K562 (cell line): ENCODE data around the gene POLD4. TPM values are rescaled to one million over a fixed set of nuclear protein-coding genes. Genes with fewer than 3 reads are reported as not detected.

ENCODE experiments used
- DMBX1 ChIP-seq: fragments of 250-450 bp; sonication (Bioruptor Pico); IDR thresholded peaks from 2 replicates; pipeline ENCODE4 v1.8.0; 2022; ENCODE audit warnings: inconsistent platforms, mild to moderate bottlenecking, moderate library complexity, borderline replicate concordance
- E2F5 ChIP-seq: sonication (generic); formaldehyde crosslinking; IDR thresholded peaks from 2 replicates; pipeline ENCODE4 v1.8.0; 2022; ENCODE audit warnings: mild to moderate bottlenecking, missing genetic modification reagents
- EHMT2 ChIP-seq: fragments of 450-650 bp; IDR thresholded peaks from 2 replicates; pipeline ENCODE4 v1.6.1; 2018; ENCODE audit warnings: antibody characterized with exemption
- FOXK1 ChIP-seq: sonication (generic); formaldehyde crosslinking; IDR thresholded peaks from 2 replicates; pipeline ENCODE4 v1.8.0; 2022; ENCODE audit warnings: missing genetic modification reagents, mild to moderate bottlenecking, borderline replicate concordance
- GATA2 ChIP-seq: sonication (generic); formaldehyde crosslinking; IDR thresholded peaks from 2 replicates; pipeline ENCODE4 v1.4.0; 2020; ENCODE audit warnings: mild to moderate bottlenecking, missing genetic modification reagents
- IRF1 ChIP-seq: sonication (generic); formaldehyde crosslinking; IDR thresholded peaks from 2 replicates; pipeline ENCODE4 v1.8.0; 2022; ENCODE audit warnings: missing genetic modification reagents, mild to moderate bottlenecking, borderline replicate concordance
- MAFF ChIP-seq: IDR thresholded peaks from 2 replicates; pipeline ENCODE4 v1.6.1; 2012; ENCODE audit warnings: low read length, improper control_type of control experiment
- MEIS2 ChIP-seq: fragments of 450-650 bp; IDR thresholded peaks from 2 replicates; pipeline ENCODE4 v1.6.1; 2014; ENCODE audit warnings: mild to moderate bottlenecking; ENCODE audit not compliant: partially characterized antibody
- NRF1 ChIP-seq, 2 experiments: fragments of 450-650 bp; IDR thresholded peaks in 1 of 2; conservative IDR thresholded peaks in 1 of 2; 2 replicates each; pipeline ENCODE4 v1.6.1; 2014; ENCODE audit warnings: mild to moderate bottlenecking in 2 of 2
- PHB2 ChIP-seq: fragments of 450-650 bp; IDR thresholded peaks from 2 replicates; pipeline ENCODE4 v1.6.1; 2017; ENCODE audit warnings: low read depth
- PHF21A ChIP-seq: fragments of 450-650 bp; IDR thresholded peaks from 2 replicates; pipeline ENCODE4 v1.6.1; 2017; ENCODE audit warnings: low read depth, borderline replicate concordance
- TAF7 ChIP-seq: fragments of 450-650 bp; IDR thresholded peaks from 2 replicates; pipeline ENCODE4 v1.6.1; 2016; ENCODE audit warnings: missing genetic modification characterization, missing compliant biosample characterization
- TCF3 ChIP-seq: sonication (generic); formaldehyde crosslinking; IDR thresholded peaks from 2 replicates; pipeline ENCODE4 v1.4.0; 2020; ENCODE audit warnings: mild to moderate bottlenecking, missing genetic modification reagents
- WHSC1 ChIP-seq: IDR thresholded peaks from one replicate; pipeline ENCODE4 v1.6.1; 2012; ENCODE audit warnings: low read length, control low read depth, inconsistent platforms
- ZKSCAN1 ChIP-seq: fragments of 150-350 bp; IDR thresholded peaks from 2 replicates; pipeline ENCODE4 v1.6.1; 2016; ENCODE audit warnings: low read depth, low read length
- ZNF263 ChIP-seq: sonication (generic); formaldehyde crosslinking; IDR thresholded peaks from 2 replicates; pipeline ENCODE4 v1.8.0; 2022; ENCODE audit warnings: mild to moderate bottlenecking, missing genetic modification reagents, borderline replicate concordance
- ZNF436 ChIP-seq: fragments of 250-450, 450-650 bp; sonication (Bioruptor Pico); formaldehyde crosslinking; IDR thresholded peaks from 2 replicates; pipeline ENCODE4 v1.7.0; 2020; ENCODE audit warnings: mild to moderate bottlenecking
- ZNF696 ChIP-seq: fragments of 250-450 bp; sonication (Bioruptor Pico); conservative IDR thresholded peaks from 2 replicates; pipeline ENCODE4 v1.4.0; 2020; ENCODE audit warnings: mild to moderate bottlenecking, moderate library complexity
- polyA plus RNA-seq, 8 experiments: library from polyadenylated mRNA; depleted of rRNA in 4 of 8; stranded (reverse) in 5 of 8; unstranded in 3 of 8; fragments of >200 nt; fragmentation: Nextera tagmentation in 2 of 8; fragmentation: Illumina TruSeq in 1 of 8; extraction: Ambion mirVana in 2 of 8; extraction: Trizol in 1 of 8; gene quantifications; 2 replicates each; pipeline versions ENCODE4 v1.2.1 to v1.2.3, GENCODE V29; 2011 to 2014; ENCODE audit warnings: inconsistent platforms in 1 of 8, missing spikeins in 1 of 8
- total RNA-seq, 7 experiments: library from RNA; depleted of rRNA in 6 of 7; stranded (reverse); fragments of >200 nt in 6 of 7; fragmentation: Illumina TruSeq in 2 of 7; extraction: Trizol in 2 of 7; gene quantifications; 2 replicates each; pipeline versions ENCODE4 v1.2.1 to v1.2.3, GENCODE V29; 2011 to 2021; ENCODE audit warnings: low replicate concordance in 1 of 7
- TF ChIP-seq, protein P1 (sequence below): fragments of 450-650 bp; IDR thresholded peaks from 2 replicates; pipeline ENCODE4 v1.6.1; 2016; ENCODE audit warnings: borderline replicate concordance
- TF ChIP-seq, protein P2 (sequence below): sonication (generic); formaldehyde crosslinking; IDR thresholded peaks from 2 replicates; pipeline ENCODE4 v1.8.0; 2022; ENCODE audit warnings: mild to moderate bottlenecking, missing genetic modification reagents, borderline replicate concordance
- TF ChIP-seq, protein P3 (sequence below): fragments of 250-450 bp; sonication (Bioruptor Pico); IDR thresholded peaks from 2 replicates; pipeline ENCODE4 v1.8.0; 2022; ENCODE audit warnings: moderate library complexity, mild to moderate bottlenecking, inconsistent platforms

The POLD4 gene
- total and polyA plus RNA-seq, 9 of the 15 experiments (the other 6 are each of a cell fraction or from before 2014, with no cell fraction given): 5.8 to 64.5 (median 18.3) TPM

DNA sequence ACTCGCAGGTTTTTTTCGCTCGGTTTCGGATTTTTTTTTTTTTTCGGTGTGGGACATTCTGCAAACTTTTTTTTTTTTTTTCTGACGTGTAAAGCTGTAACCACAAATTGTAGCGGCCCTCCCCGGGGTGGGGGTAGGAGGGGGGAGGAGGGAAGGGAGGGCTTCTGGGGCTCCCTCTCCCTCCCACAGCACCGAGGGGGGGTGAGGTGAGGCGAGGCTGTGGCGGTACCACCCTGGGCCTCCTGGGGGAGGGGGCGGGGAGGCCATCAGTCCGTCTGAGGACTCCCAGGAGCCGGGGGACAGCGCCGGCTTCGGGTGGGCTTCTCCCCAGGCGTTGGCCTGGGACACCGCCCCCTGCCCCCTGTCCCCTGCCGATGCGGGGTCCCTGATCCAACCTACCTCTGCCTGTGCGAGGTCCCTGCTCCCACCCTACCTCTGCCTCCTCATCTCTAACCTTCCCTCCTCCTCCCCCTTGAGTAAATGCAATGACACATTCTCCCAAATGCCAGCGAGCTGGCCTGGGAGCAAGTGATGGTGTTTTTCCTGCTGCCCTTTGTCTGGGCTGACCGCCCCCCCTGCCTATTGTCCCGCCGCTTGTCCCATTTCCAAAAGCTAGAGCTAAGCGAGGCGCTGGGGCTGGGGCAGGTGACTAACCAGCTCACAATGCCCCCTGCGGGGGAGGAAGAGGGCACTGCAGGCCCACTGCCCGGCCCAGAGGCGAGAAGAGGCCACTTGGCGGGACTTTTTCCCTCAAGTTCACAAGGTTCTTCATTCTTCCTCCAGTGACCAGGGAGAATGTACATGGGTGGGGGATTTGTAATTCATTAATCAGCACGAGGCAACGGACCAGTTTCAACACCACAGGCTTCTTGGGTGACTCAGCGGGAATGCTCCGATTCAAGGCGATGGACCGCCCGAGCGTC lies 20.6 kb upstream of the POLD4 start (continued):
- 0 out of 2 replicates have a peak, but pooled peaks have one; percentile 14 for TF ChIP-seq PHF21A
- peak; percentile 91 for TF ChIP-seq MAFF
- no peak for TF ChIP-seq EHMT2
- TF ChIP-seq GATA2: no peak
- TF ChIP-seq ZNF436: no peak
- no peak for TF ChIP-seq DMBX1
- TF ChIP-seq, protein P1, sequence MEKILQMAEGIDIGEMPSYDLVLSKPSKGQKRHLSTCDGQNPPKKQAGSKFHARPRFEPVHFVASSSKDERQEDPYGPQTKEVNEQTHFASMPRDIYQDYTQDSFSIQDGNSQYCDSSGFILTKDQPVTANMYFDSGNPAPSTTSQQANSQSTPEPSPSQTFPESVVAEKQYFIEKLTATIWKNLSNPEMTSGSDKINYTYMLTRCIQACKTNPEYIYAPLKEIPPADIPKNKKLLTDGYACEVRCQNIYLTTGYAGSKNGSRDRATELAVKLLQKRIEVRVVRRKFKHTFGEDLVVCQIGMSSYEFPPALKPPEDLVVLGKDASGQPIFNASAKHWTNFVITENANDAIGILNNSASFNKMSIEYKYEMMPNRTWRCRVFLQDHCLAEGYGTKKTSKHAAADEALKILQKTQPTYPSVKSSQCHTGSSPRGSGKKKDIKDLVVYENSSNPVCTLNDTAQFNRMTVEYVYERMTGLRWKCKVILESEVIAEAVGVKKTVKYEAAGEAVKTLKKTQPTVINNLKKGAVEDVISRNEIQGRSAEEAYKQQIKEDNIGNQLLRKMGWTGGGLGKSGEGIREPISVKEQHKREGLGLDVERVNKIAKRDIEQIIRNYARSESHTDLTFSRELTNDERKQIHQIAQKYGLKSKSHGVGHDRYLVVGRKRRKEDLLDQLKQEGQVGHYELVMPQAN: peak; percentile 39; the same call in 1 of the 2 replicates
- TF ChIP-seq TCF3 (CRISPR knock-in tag): no peak
- TF ChIP-seq ZKSCAN1: no peak
- TF ChIP-seq, protein P2, sequence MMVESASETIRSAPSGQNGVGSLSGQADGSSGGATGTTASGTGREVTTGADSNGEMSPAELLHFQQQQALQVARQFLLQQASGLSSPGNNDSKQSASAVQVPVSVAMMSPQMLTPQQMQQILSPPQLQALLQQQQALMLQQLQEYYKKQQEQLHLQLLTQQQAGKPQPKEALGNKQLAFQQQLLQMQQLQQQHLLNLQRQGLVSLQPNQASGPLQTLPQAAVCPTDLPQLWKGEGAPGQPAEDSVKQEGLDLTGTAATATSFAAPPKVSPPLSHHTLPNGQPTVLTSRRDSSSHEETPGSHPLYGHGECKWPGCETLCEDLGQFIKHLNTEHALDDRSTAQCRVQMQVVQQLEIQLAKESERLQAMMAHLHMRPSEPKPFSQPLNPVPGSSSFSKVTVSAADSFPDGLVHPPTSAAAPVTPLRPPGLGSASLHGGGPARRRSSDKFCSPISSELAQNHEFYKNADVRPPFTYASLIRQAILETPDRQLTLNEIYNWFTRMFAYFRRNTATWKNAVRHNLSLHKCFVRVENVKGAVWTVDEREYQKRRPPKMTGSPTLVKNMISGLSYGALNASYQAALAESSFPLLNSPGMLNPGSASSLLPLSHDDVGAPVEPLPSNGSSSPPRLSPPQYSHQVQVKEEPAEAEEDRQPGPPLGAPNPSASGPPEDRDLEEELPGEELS (CRISPR knock-in tag): 0 out of 2 replicates have a peak, but pooled peaks have one; percentile 24
- TF ChIP-seq MEIS2: peak; percentile 36
- TF ChIP-seq NRF1 (conservative IDR thresholded peaks at IDR 0.05 in 1 of 2, IDR thresholded peaks at IDR 0.05 in 1 of 2): no peak
- no peak for TF ChIP-seq ZNF696 (CRISPR knock-in tag)
- TF ChIP-seq PHB2: no peak; the same call in 1 of the 2 replicates
- TF ChIP-seq WHSC1: no peak
- no peak for TF ChIP-seq E2F5 (CRISPR knock-in tag)
- TF ChIP-seq TAF7 (tag): no peak
- 0 out of 2 replicates have a peak, but pooled peaks have one; percentile 24 for TF ChIP-seq FOXK1 (CRISPR knock-in tag)
- TF ChIP-seq, protein P3, sequence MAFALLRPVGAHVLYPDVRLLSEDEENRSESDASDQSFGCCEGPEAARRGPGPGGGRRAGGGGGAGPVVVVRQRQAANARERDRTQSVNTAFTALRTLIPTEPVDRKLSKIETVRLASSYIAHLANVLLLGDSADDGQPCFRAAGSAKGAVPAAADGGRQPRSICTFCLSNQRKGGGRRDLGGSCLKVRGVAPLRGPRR (CRISPR knock-in tag): no peak
- peak; percentile 85 for TF ChIP-seq ZNF263 (CRISPR knock-in tag)
- TF ChIP-seq IRF1 (CRISPR knock-in tag): no peak
